ENCODE measurements around the gene LRRFIP1. TPM values are rescaled to one million over a fixed set of nuclear protein-coding genes. Genes with fewer than 3 reads are reported as not detected.

LRRFIP1 gene
- total RNA-seq, 4 donors from 2014 or later = 142 to 213 (median 191) TPM

DNA sequence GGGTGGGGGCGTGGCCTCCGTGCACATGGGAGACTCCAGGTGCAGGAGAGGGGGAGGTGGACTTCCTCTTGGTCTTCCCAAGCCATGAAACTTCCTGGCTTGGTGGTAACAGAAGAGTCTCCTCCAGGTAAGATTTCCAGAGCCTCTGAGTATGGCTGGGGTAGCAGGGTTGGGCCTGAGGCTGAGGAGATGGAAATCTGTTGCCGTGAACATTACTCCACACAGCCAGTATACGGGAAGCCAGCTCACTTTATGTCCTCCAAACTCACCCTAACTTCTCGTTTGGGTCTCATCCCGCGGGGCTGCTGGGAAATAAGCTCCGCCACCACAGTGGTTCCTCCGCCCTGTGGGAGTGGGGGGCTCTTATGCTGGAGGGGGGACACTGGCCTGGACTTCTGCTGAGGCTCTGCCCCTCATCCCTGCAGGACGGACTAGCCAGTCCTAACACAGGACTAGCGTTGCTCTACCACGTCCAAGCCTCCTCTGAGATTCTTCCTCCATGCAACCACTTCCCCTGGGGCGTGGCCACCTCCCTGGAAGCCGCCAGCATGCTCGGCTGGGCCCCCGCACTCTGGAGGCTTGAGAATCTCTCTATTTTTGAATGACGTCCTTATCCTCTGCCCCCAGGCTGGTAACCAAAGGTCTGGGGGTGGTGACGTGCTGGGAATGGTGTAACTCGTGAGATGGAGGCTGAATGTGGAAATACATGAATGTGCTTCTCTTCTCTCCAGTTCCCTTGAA, 36.1 kb upstream of the LRRFIP1 start:
- Histone ChIP-seq H3K27ac (replicated peaks in 1 of 4) (peak overlapping the region; percentile 37 to 60 (median 51)), H3K4me3 (no peak overlapping the region), H3K9me3 (no peaks in the 10 kb centered on the region), H3K36me3 (no peaks in the 10 kb centered on the region), H3K27me3 (no peaks in the 10 kb centered on the region), H3K4me1 (peaks cover 32 to 56% (median 46%) of the 10 kb centered on the region in 4 donors)
- intact Hi-C loops (cut with DNase I) = no loop called here
- 79% methylated on average over 18 of the region's 19 CpGs for WGBS
- TF ChIP-seq, protein P1, sequence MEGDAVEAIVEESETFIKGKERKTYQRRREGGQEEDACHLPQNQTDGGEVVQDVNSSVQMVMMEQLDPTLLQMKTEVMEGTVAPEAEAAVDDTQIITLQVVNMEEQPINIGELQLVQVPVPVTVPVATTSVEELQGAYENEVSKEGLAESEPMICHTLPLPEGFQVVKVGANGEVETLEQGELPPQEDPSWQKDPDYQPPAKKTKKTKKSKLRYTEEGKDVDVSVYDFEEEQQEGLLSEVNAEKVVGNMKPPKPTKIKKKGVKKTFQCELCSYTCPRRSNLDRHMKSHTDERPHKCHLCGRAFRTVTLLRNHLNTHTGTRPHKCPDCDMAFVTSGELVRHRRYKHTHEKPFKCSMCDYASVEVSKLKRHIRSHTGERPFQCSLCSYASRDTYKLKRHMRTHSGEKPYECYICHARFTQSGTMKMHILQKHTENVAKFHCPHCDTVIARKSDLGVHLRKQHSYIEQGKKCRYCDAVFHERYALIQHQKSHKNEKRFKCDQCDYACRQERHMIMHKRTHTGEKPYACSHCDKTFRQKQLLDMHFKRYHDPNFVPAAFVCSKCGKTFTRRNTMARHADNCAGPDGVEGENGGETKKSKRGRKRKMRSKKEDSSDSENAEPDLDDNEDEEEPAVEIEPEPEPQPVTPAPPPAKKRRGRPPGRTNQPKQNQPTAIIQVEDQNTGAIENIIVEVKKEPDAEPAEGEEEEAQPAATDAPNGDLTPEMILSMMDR (IDR thresholded peaks at IDR 0.05) = no peak
- no peak for TF ChIP-seq EP300 (IDR thresholded peaks at IDR 0.05)
- no peak for TF ChIP-seq POLR2AphosphoS5 (IDR thresholded peaks at IDR 0.05)
- TF ChIP-seq POLR2A (IDR thresholded peaks at IDR 0.05; ENCODE audit: low read depth) = no peak
- DNase-seq (ENCODE audit: extremely low spot score) = no peak

- intact Hi-C loops (cut with DNase I) = no loop called here
- Histone ChIP-seq H3K27me3 (no peaks in the 10 kb centered on the region), H3K9me3 (no peaks in the 10 kb centered on the region), H3K36me3 (no peaks in the 10 kb centered on the region), H3K4me1 (peaks cover 32 to 56% (median 46%) of the 10 kb centered on the region in 4 donors), H3K4me3 (no peak overlapping the region), H3K27ac (replicated peaks in 1 of 4) (peak overlapping the region in 2 of 4 donors; percentile 78 to 81)
- WGBS = 95% methylated on average over 18 of the region's 18 CpGs
- DNase-seq (ENCODE audit: extremely low spot score) = no peak
- TF ChIP-seq, protein P1 (IDR thresholded peaks at IDR 0.05) = no peak
- TF ChIP-seq EP300 (IDR thresholded peaks at IDR 0.05) (no peak), POLR2A (IDR thresholded peaks at IDR 0.05; ENCODE audit: low read depth) (no peak), POLR2AphosphoS5 (IDR thresholded peaks at IDR 0.05) (no peak)
These were observed 34.9 kb upstream of the LRRFIP1 start for GRCh38 chr2:237592425-237592980.

DNA sequence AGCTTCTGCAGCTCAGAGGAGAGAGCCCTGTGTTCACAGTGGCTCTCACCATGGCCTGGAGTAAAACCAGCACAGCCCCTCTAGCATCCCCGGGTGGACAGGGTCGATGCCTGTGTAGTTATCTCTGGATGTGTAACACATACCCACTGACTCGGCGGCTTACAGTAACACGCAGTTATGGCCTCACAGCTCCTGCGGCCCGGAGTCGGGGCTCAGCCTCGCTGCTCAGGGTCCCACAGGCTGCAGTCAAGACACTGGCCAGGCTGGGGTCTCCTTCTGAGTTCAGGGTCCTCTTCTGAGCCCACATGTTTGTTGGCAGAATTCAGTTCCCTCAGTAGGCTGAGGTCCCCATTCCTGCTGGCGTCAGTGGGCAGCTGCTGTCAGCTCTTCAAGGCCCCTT, 34.4 kb upstream of the LRRFIP1 start:
- no peaks in the 10 kb centered on the region for H3K9me3 ChIP-seq
- no peak for TF ChIP-seq EP300 (IDR thresholded peaks at IDR 0.05)
- TF ChIP-seq, protein P1 (IDR thresholded peaks at IDR 0.05) = no peak
- TF ChIP-seq POLR2A (IDR thresholded peaks at IDR 0.05; ENCODE audit: low read depth) = no peak
- no peak for TF ChIP-seq POLR2AphosphoS5 (IDR thresholded peaks at IDR 0.05)
- peaks cover 32 to 56% (median 46%) of the 10 kb centered on the region in 4 donors for H3K4me1 ChIP-seq
- no peaks in the 10 kb centered on the region for H3K36me3 ChIP-seq
- no peaks in the 10 kb centered on the region for H3K27me3 ChIP-seq
- 100% methylated on average over 1 of the region's 10 CpGs for whole genome bisulfite sequencing
- DNase-seq (ENCODE audit: extremely low spot score) = no peak
- intact Hi-C loops (cut with DNase I) = no loop called here
- H3K27ac ChIP-seq (replicated peaks in 1 of 4) = peak overlapping the region; percentile 78 to 85 (median 82)
- no peak overlapping the region for H3K4me3 ChIP-seq

GRCh38 chr2:237593596-237594320, 33.6 kb upstream of the LRRFIP1 start:
- Histone ChIP-seq H3K27ac (replicated peaks in 1 of 4) (peak overlapping the region; percentile 78 to 85 (median 82)), H3K36me3 (no peaks in the 10 kb centered on the region), H3K27me3 (no peaks in the 10 kb centered on the region), H3K4me1 (peaks cover 32 to 56% (median 46%) of the 10 kb centered on the region in 4 donors), H3K4me3 (no peak overlapping the region), H3K9me3 (no peaks in the 10 kb centered on the region)
- intact Hi-C loops (cut with DNase I) = no loop called here
- TF ChIP-seq EP300 (IDR thresholded peaks at IDR 0.05) = no peak
- no peak for TF ChIP-seq POLR2A (IDR thresholded peaks at IDR 0.05; ENCODE audit: low read depth)
- no peak for TF ChIP-seq POLR2AphosphoS5 (IDR thresholded peaks at IDR 0.05)
- TF ChIP-seq, protein P1 (IDR thresholded peaks at IDR 0.05) = no peak
- WGBS = 92% methylated on average over 8 of the region's 17 CpGs
- DNase-seq (ENCODE audit: extremely low spot score) = no peak

Data from esophagus muscularis mucosa (tissue), 4 donors.